Epidermal melanocyte (primary cell): Measurements from ENCODE around the gene FAM163A.
"Not testable (repeated sequence)": the region's sequence is repeated elsewhere in the genome, so short reads cannot be mapped to it uniquely, and the experiment has no call there.

Source experiments
- DNase-seq: peaks from one replicate; pipeline ENCODE4 v3.0.0; 2011; ENCODE audit warnings: low spot score; ENCODE audit not compliant: insufficient read length

The FAM163A gene

DNA sequence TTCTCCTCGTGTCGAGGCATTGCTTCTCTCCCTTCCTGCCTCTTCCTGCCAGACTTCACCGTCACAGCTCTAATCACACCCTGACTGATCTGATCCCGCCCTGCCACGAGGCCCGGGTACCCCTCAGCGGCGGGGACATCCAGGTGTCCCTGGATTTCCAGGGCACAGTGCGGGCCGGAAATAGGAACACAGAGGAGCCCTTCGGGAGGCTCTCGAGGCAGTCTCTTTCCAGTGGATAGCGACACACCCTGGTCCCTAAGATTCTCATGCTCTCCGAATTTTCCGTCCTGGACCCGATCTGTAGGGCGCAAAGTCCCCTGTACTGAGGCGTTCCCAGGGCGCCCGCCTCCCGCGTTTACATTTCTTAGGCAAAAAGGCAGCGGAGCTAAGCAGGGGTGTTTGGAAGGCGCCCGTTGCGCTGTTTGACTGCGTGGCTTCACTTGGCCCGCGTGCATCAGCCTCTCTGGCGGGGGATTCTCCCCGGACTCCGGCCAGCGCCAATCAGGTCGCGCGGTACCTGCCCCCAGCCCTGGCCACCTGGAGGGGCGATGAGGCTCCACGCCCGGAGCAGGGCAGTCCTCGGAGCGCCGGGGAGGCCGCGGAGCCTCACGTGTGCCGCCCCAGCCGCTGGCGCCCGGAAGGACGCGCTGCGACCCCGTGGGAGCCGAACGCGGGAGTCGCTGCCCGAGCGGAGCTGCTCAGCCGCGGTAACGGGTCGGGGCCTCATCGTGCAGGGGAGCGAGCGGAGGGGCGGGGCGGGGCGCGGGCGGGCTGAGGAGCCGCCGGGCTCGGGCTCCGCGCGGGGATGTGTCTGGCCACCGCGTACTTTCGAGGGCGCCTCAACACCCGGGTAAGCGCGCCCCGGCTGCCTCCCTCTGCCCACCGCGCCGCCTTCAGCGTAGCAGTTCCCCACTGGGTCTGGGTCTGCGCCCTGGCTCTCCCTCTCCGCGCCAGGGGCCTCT is at the start of gene FAM163A:
Gene FAM163A (plus strand): TSS at position 575 of the 962 bp plus-strand sequence. CDS start 69,807 bp downstream, outside the sequence.
- no peak for DNase-seq

DNA sequence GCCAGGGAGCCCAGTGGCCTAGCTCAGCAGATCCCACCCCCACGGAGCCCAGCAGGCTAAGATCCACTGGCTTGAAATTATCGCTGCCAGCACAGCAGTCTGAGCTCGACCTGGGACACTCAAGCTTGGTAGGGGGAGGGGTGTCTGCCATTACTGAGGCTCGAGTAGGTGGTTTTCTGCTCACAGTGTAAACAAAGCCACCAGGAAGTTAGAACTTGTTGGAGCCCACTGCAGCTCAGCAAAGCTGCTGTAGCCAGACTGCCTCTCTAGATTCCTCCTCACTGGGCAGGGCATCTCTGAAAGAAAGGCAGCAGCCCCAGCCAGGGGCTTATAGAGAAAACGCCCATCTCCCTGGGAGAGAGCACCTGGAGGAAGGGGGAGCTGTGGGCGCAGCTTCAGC is 48.6 kb upstream of the FAM163A start:
- not testable (repeated sequence) for DNase-seq

DNA sequence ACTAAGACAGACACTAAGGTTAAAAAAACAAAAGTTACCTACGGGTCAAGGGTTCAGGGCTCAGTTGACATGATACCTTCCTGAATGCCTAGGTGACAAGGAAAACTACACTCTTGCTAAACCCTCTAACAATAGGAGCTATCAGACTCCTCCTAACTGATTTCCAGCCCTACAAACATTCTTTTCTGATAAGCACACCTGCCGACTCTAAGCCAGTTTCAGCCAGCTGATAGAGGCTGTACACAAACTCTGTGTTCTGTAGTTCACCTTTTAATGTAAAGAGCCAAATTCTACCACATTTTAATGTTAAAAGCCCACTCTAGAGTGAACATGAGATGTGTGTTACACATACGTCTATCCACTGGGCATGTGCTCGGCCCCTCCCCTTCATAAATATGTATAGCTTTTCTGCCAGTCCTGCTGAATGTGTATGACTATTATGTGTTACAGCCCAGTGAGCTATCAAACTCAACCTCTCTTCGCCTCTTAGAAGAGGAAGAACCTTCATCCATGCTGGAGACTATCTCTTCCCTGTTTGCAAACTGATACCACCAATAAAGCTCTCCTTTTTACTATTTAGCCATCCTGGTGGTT is 40.0 kb upstream of the FAM163A start:
- no peak for DNase-seq

DNA sequence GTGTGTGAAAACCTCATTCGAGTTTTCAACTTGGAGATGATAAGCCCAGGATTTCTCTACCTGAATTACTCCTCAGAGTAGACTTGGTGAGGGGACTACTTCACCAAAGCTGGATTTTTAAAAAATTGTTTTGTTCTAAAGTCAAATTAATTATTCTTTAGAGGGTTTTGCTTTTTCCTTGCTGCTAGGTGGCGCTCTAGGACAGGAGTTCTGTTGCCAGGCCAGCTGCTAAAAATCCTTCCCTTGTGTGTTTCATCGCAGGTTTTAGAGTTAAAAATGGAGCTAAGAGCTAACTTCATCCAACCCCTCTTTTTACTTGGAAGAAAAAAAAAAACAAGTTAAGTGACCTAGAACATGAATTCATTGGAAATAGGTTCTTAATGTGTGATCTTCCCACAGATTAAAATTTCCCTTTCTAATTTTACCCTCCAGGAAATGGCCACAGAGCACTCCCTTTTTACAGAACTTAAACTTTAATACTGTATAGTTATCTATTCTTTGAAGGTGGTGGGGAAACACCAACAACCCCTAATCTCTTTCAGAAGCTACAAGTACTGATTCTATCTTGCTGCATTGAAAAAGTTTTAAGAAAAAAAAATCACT is 36.7 kb upstream of the FAM163A start:
- peak; percentile 27 for DNase-seq

DNA sequence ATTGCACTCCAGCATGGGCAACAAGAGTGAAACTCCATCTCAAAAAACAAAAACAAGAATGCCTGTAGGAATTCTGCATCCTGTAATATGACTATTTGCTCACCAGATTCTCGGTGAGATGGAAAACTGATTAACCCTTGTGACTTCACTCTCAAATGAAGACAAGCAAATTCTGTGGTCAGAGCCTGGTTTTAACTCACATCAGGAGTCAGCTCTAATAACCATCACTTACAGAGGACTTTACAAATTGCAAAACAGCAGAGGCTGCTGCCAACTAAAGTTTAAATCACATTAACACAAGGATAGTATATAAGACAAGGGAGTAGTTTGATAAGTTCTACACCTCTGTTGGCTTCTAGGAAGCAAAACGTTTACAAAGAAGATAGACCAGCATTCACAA is 35.7 kb upstream of the FAM163A start:
- DNase-seq: no peak

DNA sequence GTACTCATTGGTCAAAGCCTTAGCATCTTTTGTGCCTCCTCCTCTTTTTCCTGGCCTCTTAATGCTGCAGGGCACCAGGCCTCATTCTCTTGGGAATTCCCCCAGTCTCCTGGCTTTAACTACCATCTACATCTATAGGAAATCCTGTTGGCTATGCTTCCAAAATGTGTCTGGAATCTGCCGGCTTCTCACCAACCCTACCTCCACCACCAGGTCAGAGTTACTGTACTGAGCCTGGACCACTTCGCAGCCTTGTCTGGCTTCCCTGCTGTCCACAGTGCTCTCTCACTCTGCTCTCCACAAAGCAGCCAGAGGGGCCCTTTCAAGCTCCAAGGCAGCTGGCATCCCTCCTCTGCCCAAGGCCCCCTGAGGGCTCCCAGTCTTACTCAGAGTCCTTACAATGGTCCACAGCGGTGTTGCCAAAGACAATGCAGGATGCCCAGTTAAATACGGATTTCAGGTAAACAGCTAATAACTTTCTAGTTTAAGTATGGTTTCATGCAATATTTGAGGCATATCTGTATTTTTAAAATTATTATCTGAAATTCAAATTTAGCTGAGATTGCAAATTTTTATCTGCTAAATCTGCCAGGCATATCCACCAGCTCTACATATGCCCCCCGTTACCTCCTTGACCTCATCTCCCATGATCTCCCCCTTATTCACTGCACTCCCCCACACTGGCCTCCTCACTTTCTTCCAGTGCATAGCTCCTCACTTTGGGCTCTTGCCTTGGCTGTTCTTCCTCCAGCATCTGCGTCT is 34.5 kb upstream of the FAM163A start:
- no peak for DNase-seq

DNA sequence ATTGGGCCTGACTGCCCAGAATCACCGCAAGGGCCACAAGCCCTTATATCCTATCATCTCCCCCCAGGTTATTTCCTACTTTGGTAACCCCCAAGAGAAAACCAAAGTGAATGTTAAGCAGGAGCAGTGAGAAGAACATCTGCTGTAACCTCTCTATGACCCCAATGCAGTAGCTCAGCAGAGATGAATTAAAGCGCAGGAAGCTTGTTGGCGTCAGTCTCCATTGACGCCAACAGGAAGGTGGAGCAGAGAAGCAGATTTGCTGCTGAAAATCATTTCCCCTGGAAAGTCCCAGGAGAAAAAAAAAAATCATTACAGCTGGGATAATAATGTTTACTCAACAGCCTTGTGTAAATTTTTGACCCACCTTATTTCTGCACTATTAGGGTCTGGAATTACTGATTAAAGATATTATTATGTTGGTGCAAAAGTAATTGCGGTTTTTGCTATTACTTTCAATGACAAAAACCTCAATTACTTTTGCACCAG is 33.2 kb upstream of the FAM163A start:
- DNase-seq: no peak

DNA sequence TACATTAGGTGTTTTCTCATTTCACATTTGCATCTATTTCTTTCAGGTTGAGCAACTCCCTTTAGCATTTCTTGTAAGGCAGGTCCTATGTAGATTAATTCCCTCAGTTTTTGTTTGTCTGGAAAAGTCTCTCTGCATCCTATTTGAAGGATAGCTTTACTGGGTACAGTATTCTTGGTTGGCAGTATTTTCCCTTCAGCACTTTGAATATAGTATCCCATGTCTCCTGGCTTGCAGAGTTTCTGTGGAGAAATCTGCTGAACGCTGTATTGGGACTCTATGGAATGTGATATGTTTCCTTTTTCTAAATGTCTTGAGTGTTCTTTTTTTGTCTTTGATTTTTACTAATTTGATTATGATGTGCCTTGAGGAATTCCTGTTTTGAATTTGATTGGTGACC is 28.9 kb upstream of the FAM163A start:
- DNase-seq: no peak

DNA sequence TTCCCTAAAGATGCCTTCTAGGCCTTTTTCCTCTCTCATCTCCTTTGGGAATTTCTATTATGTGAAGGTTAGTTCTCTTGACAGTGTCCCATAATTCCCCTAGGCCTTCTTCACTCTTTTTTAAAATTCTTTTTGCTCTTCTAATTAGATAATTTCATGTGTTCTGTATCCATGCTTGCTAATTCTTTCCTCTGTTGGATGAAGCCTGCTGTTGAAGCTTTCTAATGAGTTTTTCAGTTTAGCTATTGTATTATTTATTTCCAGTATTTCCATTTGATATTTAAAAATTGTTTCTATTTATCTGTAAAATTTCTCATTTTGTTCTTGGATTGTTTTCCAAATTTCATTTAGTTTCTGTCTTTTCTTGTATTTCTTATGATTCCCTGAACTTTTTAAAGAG is 28.5 kb upstream of the FAM163A start:
- DNase-seq: no peak

DNA sequence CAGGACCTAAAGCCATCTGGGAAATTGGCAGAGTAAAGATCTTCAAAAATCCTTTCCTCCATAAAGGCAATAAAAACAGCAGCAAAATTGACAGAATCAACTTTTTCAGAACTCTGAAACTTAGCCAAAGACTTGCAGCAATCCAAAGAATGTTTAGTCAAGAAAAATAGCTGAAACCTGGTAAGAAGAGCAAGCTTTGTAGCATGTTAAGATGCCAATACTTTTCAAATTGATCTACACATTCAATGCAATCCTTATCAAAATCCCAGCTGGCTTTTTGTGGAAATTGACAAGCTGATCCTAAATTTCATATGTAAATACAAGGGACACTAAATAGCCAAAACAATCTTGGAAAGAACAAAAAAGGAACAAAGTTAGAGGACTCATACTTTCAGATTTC is 23.8 kb upstream of the FAM163A start:
- DNase-seq: no peak

DNA sequence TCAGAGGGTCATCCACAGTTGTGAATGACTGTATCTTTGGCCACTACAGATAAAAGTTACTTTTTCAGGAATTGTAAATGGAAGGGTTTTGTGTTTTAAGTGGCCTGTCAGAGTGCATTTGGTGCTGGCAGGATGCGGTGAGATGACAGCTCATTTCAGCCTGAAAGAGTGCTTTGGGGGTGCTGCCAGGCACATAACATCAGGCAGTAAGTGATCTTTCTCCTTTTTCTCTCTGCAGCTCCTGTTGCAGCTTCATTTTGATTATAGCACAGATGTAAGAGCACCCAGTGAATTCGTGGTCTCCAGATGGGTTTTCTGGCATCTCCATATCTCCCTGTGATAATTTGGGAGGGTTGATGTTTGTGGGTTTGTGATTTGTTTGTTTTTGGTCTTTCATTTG is 14.8 kb upstream of the FAM163A start:
- DNase-seq: no peak

DNA sequence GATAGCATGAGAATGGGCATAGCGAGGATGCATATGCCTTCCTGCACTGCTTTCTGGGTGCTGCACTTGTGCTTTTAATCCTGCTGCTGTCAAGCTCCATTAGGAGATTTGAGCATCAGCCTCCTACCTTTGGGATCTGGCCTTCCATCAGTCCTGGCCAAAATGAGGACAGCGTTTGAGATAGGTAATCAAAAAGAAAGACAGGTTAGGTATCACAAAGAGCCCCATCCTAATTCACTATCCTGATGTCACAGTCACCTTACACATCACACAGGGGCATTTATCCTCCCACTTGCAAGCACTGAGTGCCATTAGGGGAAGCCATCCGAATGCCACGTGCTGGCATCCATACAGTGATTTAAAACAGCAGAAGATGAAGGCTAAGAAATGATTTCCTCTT is 13.2 kb upstream of the FAM163A start:
- no peak for DNase-seq

DNA sequence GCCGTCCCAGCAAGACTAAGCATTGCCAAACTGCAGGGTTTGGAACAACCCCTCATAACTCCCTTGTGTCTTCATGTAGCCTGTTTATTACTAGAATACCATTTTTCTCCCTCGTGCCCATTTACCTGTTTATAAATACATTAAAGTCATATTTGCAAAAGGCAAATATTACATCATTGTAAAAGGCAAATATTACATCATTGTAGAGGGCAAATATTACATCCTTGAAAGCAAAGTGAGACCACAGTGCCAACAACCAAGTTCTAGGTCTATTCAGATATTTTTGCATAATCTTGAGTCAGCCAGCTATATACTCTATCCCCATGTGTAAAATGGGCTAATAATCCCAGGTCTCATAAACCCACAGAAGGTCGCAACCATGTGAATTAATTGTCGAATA is 11.4 kb upstream of the FAM163A start:
- no peak for DNase-seq

DNA sequence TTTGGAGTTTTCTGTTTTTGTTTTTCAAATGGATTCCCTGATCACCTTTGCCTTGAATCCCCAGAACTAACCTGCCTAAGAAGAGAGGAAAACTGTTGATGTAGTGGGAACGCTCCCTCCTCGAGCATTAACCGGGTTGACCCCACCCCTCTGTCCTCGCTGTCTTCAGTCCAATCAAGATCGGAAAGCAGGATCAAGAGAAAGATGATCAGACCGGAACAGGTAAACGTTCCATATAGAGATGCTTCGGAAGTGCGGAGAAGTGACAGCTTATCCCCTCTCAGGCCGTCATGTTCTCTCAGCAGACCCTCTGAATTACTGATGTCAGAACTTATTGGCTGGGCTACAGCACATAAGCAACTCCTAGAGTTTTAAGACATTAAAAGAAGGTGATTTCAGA is 800 bp upstream of the FAM163A start:
- DNase-seq: no peak

DNA sequence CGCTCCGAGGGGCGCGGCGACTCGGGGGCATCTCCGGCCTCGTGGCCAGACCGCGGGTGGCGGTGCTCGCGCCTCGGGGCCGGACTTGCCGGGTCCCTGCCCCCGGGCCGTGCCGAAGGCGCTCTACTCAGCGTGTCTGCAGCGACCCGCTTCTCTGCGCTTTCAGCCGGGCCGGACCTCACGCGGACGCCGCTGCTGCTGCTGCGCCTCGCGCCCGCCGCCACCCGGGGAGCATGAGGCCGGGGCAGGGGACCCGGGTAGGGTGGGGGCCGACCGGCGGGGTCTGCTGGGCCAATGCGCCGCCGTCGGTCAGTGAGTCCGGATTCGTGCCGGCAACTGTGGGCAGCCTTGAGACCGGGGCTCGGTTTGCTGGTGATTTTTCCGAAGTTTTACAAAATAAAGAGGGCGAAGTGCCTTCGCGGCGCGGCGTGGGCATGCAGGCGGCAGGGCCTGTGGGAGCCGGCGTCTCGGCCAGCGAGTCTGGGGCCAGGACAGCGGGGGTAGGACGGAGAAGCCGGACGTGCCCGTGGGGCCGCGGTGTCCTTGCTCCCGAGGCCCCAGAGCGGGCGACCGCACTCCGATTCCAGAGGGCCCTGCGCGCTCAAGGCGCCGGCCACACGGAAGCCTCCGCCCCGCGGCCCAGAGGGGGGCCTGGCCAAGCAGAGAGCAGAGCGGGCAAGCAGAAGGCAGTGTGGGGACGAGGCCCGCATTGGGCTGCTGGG is 749 bp downstream of the FAM163A start:
- no peak for DNase-seq

DNA sequence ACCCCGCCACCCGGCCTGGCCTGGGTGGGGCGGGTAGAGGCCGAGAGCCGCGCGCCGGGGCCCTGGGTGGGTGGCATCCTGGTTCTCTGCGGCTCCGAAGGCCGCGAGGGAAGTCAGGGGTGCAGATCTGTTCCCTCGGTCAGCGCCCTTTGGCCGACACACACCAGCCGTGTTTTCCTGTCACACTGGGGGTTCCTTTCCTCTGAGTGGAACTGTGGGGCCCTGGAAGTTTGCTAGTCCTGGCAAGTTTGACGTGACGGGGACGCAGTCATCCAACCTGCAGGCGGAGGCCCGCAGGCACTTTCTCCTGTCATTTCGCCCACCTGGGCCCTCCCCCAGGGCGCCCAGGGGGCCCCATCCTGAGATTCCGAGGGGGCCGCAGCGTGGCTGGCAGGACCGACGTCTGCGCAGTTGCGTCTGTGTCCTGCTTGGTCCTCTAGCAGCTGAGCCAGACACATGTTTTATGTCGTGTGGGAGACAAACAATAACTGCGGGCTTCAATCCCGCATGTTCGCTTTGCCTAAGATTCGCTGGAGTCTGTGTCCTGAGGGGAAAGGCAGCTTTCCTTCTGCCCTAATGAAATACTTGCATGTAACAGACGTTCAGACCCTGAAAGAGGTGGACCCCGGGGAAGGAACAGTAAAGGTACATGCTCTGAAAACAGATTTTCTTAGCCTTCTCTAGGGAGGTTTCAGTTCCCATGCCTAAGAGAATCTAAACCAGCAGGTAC is 1.5 kb downstream of the FAM163A start:
- DNase-seq: no peak

DNA sequence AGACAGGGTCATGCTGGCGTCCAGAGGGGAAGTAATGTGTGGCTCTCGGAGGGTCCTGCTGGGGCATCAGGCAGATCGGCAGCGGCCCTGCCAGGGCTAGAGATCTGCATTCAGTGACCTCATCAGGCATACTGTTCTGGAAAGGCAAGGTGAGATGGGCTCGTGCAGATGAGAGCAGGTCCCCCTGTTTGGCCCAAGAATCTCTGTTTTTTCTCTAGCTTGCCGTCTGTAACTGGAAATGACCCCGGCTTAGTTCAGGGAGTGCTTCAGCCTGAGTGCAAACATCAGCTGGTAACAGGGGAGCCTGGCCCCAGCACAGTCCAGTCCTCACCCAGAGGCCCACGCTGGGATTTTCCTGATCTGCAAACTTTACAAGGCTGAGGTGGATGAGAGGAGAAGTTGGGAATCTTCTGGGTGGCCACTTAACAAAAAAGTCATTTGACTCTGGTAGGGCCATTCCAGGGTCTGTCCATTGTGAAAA is 2.1 kb downstream of the FAM163A start:
- DNase-seq: no peak

DNA sequence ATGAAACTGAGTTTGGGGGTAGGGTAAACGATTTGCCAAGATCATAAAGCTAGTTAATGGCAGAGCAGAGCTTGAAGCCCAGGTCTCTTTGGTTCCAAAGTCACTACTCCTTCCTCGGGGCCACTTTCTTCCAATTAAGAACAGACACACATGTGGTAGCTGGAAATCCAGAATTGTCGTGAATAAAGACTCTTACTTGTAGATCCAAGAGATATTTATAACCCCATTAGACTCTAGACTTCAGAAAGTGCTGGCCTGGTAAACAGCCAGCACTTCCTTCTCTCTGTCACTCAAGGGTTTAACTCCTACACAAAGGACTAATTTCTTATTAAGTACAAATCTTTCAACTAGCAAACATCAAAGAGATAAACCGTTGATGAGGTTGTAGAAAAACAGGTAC is 2.7 kb downstream of the FAM163A start:
- no peak for DNase-seq

DNA sequence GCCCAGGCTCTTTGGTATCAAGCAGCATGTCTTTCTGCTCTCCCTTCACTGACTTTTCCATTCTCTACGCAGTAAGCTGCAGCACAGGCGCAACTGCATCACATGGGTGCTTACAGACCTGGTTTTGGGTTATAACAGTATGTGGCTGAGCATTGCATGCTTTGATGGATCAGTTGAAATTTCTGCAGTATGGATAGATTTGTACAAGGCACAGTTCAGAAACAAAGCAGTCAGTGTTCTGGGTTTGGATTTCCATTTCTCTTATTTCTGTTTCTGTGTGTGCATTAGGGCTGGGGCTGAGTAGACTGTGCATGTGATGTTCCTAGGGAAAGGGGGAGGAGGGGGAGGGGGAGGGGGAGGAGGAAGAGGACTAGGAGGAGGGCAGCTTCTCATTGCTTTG is 4.5 kb downstream of the FAM163A start:
- DNase-seq: peak; percentile 63

DNA sequence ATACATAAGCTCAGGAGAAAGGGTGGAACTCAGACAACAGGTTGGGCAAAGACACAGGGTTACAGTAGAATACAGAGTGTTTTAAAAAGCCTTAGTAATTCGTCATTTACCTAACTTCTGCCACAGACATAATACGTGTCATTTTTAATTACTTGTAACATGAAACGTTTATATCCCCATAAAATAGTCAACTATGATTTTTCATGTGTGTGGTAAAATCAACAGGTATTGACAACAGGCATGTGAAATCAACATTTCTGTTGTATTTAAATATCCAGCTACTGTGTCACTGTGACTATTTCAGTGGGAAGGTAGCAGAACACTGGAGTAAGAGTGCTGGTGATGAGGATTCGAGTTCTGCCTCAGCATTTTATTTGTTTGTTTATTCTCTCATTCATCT is 5.7 kb downstream of the FAM163A start:
- no peak for DNase-seq
